ENCODE data around the gene VWA5B2. TPM values are rescaled to one million over a fixed set of nuclear protein-coding genes. Genes with fewer than 3 reads are reported as not detected.

Gene VWA5B2
- total and polyA plus RNA-seq, 2 of the 13 experiments (the other 11 are each of a cell fraction or from before 2014, with no cell fraction given) = 0.03 to 0.04 TPM

DNA sequence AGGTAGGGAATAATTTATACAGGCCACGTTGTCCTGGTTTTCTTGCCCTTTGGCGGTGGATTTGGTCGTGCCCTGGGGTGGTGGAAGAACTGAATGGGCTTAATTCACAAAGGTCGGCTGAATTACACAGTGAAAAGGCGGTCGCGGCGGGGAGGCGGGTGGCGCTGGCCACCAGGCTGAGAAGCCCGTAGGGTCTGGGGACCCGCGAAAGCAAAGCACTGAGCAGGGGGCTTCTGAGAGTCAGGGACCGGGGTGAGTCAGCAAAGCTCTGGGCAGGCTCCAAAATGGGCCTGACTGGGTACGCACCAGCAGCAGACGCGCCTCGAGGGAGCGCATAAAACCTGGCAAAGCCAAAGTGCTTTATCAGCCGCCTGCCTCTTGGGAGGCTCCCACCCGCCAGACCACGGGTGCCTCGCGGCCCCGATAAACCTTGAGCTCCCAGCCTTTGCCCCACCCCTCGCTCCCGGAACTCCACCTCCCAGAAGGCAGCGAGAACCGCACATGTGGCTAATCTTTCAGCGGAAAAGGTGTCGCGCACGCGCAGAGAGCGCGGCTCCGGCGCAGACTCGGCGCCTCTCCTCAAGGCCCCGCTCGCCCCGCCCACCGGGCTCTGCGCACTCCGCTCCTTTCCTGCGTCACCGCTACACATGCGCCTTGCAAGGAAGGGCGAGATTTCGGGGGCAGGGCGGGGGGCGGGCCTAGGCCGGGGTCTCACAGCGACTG is 43.8 kb upstream of the VWA5B2 start (continued):
- TF ChIP-seq ZGPAT (CRISPR knock-in tag; IDR thresholded peaks at IDR 0.05) = peak; percentile 80
- 0 out of 2 replicates have a peak, but pooled peaks have one; percentile 19 for TF ChIP-seq ZNF878 (CRISPR knock-in tag; IDR thresholded peaks at IDR 0.05)
- TF ChIP-seq, protein P1, sequence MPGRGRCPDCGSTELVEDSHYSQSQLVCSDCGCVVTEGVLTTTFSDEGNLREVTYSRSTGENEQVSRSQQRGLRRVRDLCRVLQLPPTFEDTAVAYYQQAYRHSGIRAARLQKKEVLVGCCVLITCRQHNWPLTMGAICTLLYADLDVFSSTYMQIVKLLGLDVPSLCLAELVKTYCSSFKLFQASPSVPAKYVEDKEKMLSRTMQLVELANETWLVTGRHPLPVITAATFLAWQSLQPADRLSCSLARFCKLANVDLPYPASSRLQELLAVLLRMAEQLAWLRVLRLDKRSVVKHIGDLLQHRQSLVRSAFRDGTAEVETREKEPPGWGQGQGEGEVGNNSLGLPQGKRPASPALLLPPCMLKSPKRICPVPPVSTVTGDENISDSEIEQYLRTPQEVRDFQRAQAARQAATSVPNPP (CRISPR knock-in tag; IDR thresholded peaks at IDR 0.05) = peak; percentile 51; the same call in 1 of the 2 replicates
- no peak for TF ChIP-seq SRSF9 (IDR thresholded peaks at IDR 0.05; ENCODE audit: borderline replicate concordance, insufficient read depth, low read depth, low read length, poor library complexity, severe bottlenecking)
- TF ChIP-seq MAX (IDR thresholded peaks at IDR 0.05) = peak; percentile 95
- TF ChIP-seq RAD21 (CRISPR knock-in tag; IDR thresholded peaks at IDR 0.05) = peak; percentile 46; the same call in 1 of the 2 replicates
- TF ChIP-seq HMGXB4 (CRISPR knock-in tag; IDR thresholded peaks at IDR 0.05; ENCODE audit: borderline replicate concordance in 1 of 2, low read depth in 1 of 2) = 0 out of 4 replicates have a peak, but pooled peaks have one; percentile 13 to 32
- TF ChIP-seq AGO1 (IDR thresholded peaks at IDR 0.05; ENCODE audit: low read depth, low read length, poor library complexity, severe bottlenecking) = peak; percentile 95
- TF ChIP-seq, protein P2, sequence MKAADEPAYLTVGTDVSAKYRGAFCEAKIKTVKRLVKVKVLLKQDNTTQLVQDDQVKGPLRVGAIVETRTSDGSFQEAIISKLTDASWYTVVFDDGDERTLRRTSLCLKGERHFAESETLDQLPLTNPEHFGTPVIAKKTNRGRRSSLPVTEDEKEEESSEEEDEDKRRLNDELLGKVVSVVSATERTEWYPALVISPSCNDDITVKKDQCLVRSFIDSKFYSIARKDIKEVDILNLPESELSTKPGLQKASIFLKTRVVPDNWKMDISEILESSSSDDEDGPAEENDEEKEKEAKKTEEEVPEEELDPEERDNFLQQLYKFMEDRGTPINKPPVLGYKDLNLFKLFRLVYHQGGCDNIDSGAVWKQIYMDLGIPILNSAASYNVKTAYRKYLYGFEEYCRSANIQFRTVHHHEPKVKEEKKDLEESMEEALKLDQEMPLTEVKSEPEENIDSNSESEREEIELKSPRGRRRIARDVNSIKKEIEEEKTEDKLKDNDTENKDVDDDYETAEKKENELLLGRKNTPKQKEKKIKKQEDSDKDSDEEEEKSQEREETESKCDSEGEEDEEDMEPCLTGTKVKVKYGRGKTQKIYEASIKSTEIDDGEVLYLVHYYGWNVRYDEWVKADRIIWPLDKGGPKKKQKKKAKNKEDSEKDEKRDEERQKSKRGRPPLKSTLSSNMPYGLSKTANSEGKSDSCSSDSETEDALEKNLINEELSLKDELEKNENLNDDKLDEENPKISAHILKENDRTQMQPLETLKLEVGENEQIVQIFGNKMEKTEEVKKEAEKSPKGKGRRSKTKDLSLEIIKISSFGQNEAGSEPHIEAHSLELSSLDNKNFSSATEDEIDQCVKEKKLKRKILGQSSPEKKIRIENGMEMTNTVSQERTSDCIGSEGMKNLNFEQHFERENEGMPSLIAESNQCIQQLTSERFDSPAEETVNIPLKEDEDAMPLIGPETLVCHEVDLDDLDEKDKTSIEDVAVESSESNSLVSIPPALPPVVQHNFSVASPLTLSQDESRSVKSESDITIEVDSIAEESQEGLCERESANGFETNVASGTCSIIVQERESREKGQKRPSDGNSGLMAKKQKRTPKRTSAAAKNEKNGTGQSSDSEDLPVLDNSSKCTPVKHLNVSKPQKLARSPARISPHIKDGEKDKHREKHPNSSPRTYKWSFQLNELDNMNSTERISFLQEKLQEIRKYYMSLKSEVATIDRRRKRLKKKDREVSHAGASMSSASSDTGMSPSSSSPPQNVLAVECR (CRISPR knock-in tag; IDR thresholded peaks at IDR 0.05; ENCODE audit: borderline replicate concordance) = peak; percentile 79; the same call in 1 of the 2 replicates
- 0 out of 2 replicates have a peak, but pooled peaks have one; percentile 52 for TF ChIP-seq PCBP1 (IDR thresholded peaks at IDR 0.05; ENCODE audit: borderline replicate concordance, low read depth, low read length)
- TF ChIP-seq KLF15 (CRISPR knock-in tag; IDR thresholded peaks at IDR 0.05; ENCODE audit: borderline replicate concordance) = no peak
- peak; percentile 91 for TF ChIP-seq MAZ (IDR thresholded peaks at IDR 0.05; ENCODE audit: borderline replicate concordance, low read depth, low read length)
- TF ChIP-seq MAZ (CRISPR knock-in tag; IDR thresholded peaks at IDR 0.05; ENCODE audit: low read depth) = peak; percentile 80
- TF ChIP-seq ZNF780A (CRISPR knock-in tag; IDR thresholded peaks at IDR 0.05) = no peak
- TF ChIP-seq STAT5B (CRISPR knock-in tag; IDR thresholded peaks at IDR 0.05) = 0 out of 2 replicates have a peak, but pooled peaks have one; percentile 55
- TF ChIP-seq ERF (CRISPR knock-in tag; IDR thresholded peaks at IDR 0.05) = peak; percentile 57; the same call in 1 of the 2 replicates

Measured in HepG2 (cell line).